ENCODE data around the gene CSNK1E.

CSNK1E gene

GRCh38 chr22:38335077-38335476 is 17.8 kb upstream of the CSNK1E start:
- no peak for DNase-seq (ENCODE audit: low spot score)

- DNase-seq (ENCODE audit: low spot score) = no peak
These were observed 10.6 kb upstream of the CSNK1E start for GRCh38 chr22:38327805-38328204.

GRCh38 chr22:38327396-38327795 is 10.2 kb upstream of the CSNK1E start:
- DNase-seq (ENCODE audit: low spot score) = no peak

GRCh38 chr22:38325587-38325986 is 8.4 kb upstream of the CSNK1E start:
- no peak for DNase-seq (ENCODE audit: low spot score)

- no peak for DNase-seq (ENCODE audit: low spot score)
These were observed 3.6 kb upstream of the CSNK1E start for GRCh38 chr22:38320605-38321402.

GRCh38 chr22:38318792-38319773 is 1.9 kb upstream of the CSNK1E start:
- no peak for DNase-seq (ENCODE audit: low spot score)

GRCh38 chr22:38317995-38318715 is 922 bp upstream of the CSNK1E start:
- DNase-seq (ENCODE audit: low spot score) = peak; percentile 66

GRCh38 chr22:38316364-38317121 is 690 bp downstream of the CSNK1E start:
- peak; percentile 43 for DNase-seq (ENCODE audit: low spot score)

GRCh38 chr22:38315823-38316363 is 1.3 kb downstream of the CSNK1E start:
- DNase-seq (ENCODE audit: low spot score) = peak; percentile 29

- DNase-seq (ENCODE audit: low spot score) = no peak
These were observed 2.1 kb downstream of the CSNK1E start for GRCh38 chr22:38314933-38315822.

GRCh38 chr22:38314051-38314932 is 2.9 kb downstream of the CSNK1E start:
- DNase-seq (ENCODE audit: low spot score) = no peak

GRCh38 chr22:38313384-38313955 is 3.8 kb downstream of the CSNK1E start:
- DNase-seq (ENCODE audit: low spot score) = no peak

GRCh38 chr22:38312261-38312800 is 4.9 kb downstream of the CSNK1E start:
- no peak for DNase-seq (ENCODE audit: low spot score)

GRCh38 chr22:38311323-38311620 is 6.0 kb downstream of the CSNK1E start:
- no peak for DNase-seq (ENCODE audit: low spot score)

- no peak for DNase-seq (ENCODE audit: low spot score)
These were observed 6.5 kb downstream of the CSNK1E start for GRCh38 chr22:38310518-38311322.

- DNase-seq (ENCODE audit: low spot score) = no peak
These were observed 7.4 kb downstream of the CSNK1E start for GRCh38 chr22:38309614-38310517.
